Kidney epithelial cell (primary cell): ENCODE data around the gene PISD. TPM values are rescaled to one million over a fixed set of nuclear protein-coding genes. Genes with fewer than 3 reads are reported as not detected.
"Not testable (repeated sequence)": the region's sequence is repeated elsewhere in the genome, so short reads cannot be mapped to it uniquely, and the experiment has no call there.

ENCODE experiments used
- DNase-seq: peaks from one replicate; pipeline ENCODE4 v3.0.0-alpha.2; 2010; ENCODE audit warnings: low read depth
- H3K27me3 ChIP-seq: 2 replicates; pipeline ENCODE4 v1.6.0; 2011; ENCODE audit warnings: low read length; ENCODE audit not compliant: control insufficient read depth, insufficient read depth
- H3K36me3 ChIP-seq: 2 replicates; pipeline ENCODE4 v1.5.1; 2011; ENCODE audit warnings: low read length; ENCODE audit not compliant: control insufficient read depth, insufficient read depth
- H3K4me3 ChIP-seq: 2 replicates; pipeline ENCODE4 v1.5.1; 2011; ENCODE audit warnings: low read depth, mild to moderate bottlenecking, control low read depth, low read length
- CTCF ChIP-seq: IDR thresholded peaks from 2 replicates; pipeline ENCODE4 v1.5.1; 2011; ENCODE audit warnings: mild to moderate bottlenecking, moderate library complexity, low read length, control low read depth, inconsistent platforms; ENCODE audit not compliant: insufficient read depth, poor library complexity, severe bottlenecking
- total RNA-seq: library from RNA; depleted of rRNA; stranded (reverse); fragments of >200 nt; gene quantifications from 2 replicates; pipeline ENCODE4 v1.2.3, GENCODE V29; 2015

Gene PISD
- total RNA-seq, 1 donor from 2014 or later: 88.3 TPM

- no peak overlapping the region for H3K4me3 ChIP-seq
- no peak for DNase-seq
- no peak for TF ChIP-seq CTCF
- H3K36me3 ChIP-seq: no peaks in the 10 kb centered on the region
- H3K27me3 ChIP-seq: no peaks in the 10 kb centered on the region
Observed at GRCh38 chr22:31678748-31679147, 16.7 kb upstream of the PISD start.

GRCh38 chr22:31676700-31677099 is 14.7 kb upstream of the PISD start:
- no peaks in the 10 kb centered on the region for H3K27me3 ChIP-seq
- TF ChIP-seq CTCF: no peak
- no peaks in the 10 kb centered on the region for H3K36me3 ChIP-seq
- peak overlapping the region; percentile 42 for H3K4me3 ChIP-seq
- DNase-seq: peak; percentile 86

GRCh38 chr22:31674219-31674618 is 12.2 kb upstream of the PISD start:
- not testable (repeated sequence) for H3K36me3 ChIP-seq, DNase-seq, H3K27me3 ChIP-seq, H3K4me3 ChIP-seq

- H3K27me3 ChIP-seq, H3K36me3 ChIP-seq, H3K4me3 ChIP-seq, DNase-seq: not testable (repeated sequence)
Observed at GRCh38 chr22:31668849-31669248, 6.8 kb upstream of the PISD start.

- peak overlapping the region; percentile 89 for H3K4me3 ChIP-seq
- no peak for TF ChIP-seq CTCF
- peaks cover 1% of the 10 kb centered on the region for H3K36me3 ChIP-seq
- H3K27me3 ChIP-seq: no peaks in the 10 kb centered on the region
- DNase-seq: no peak
Observed at GRCh38 chr22:31662668-31663037, 638 bp upstream of the PISD start.

GRCh38 chr22:31660860-31661341 is 1.1 kb downstream of the PISD start:
- peak overlapping the region; percentile 89 for H3K4me3 ChIP-seq
- H3K27me3 ChIP-seq, H3K36me3 ChIP-seq: not testable (repeated sequence)
- DNase-seq: peak; percentile 65

GRCh38 chr22:31659246-31659645 is 2.8 kb downstream of the PISD start:
- DNase-seq: peak; percentile 54
- Histone ChIP-seq H3K4me3 (no peak overlapping the region), H3K36me3 (peaks cover 1% of the 10 kb centered on the region), H3K27me3 (no peaks in the 10 kb centered on the region)
- TF ChIP-seq CTCF: no peak

GRCh38 chr22:31654408-31654807 is 7.6 kb downstream of the PISD start:
- Histone ChIP-seq H3K4me3 (no peak overlapping the region), H3K36me3 (peaks cover 1% of the 10 kb centered on the region), H3K27me3 (no peaks in the 10 kb centered on the region)
- DNase-seq: no peak
- TF ChIP-seq CTCF: no peak
